ENCODE data around the gene FKBP7. TPM values are rescaled to one million over a fixed set of nuclear protein-coding genes. Genes with fewer than 3 reads are reported as not detected.
A peak's percentile ranks its signal among the peaks of the same experiment; 100 is the strongest.

The FKBP7 gene
- total RNA-seq, 1 donor from 2014 or later = 15.5 TPM

GRCh38 chr2:178469219-178469849 is 9.1 kb downstream of the FKBP7 start:
- no peaks in the 10 kb centered on the region for H3K9me3 Mint-ChIP-seq (ENCODE audit: unreplicated experiment)
- no peak overlapping the region for H3K4me3 Mint-ChIP-seq (ENCODE audit: unreplicated experiment)
- no peak for TF ChIP-seq CTCF (IDR thresholded peaks at IDR 0.05; ENCODE audit: unreplicated experiment)
- H3K4me1 Mint-ChIP-seq (ENCODE audit: unreplicated experiment) = no peaks in the 10 kb centered on the region
- DNase-seq (ENCODE audit: low spot score) = no peak
- no peaks in the 10 kb centered on the region for H3K27me3 Mint-ChIP-seq (ENCODE audit: unreplicated experiment)
- no peak overlapping the region for H3K27ac Mint-ChIP-seq (ENCODE audit: unreplicated experiment)
- no peaks in the 10 kb centered on the region for H3K36me3 Mint-ChIP-seq (ENCODE audit: low read depth, unreplicated experiment)

DNA sequence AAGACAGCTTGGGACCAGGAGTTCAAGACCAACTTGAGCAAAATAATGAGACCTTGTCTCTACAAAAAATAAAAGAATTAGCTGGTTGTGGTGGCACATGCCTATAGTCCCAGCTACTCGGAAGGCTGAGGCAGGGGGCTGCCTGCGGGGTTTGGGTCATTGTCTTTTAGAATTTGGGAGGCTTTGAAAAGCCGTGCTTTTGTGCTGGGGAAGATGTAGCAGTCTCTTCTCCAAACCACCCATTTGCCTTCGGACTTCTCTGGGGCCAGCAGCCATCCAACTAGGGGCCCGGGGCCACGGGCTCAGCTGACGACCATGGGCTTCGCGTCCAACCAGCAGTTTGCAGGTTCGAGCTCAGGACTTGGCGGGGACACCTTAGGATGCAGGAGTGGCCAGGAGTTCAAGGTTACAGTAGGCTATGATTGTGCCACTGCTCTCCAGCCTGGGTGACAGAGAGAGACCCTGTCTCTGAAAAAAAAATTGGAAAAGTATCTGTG is 21.0 kb downstream of the FKBP7 start:
- H3K36me3 Mint-ChIP-seq (ENCODE audit: low read depth, unreplicated experiment) = peaks cover 4% of the 10 kb centered on the region
- no peaks in the 10 kb centered on the region for H3K4me1 Mint-ChIP-seq (ENCODE audit: unreplicated experiment)
- TF ChIP-seq CTCF (IDR thresholded peaks at IDR 0.05; ENCODE audit: unreplicated experiment) = no peak
- H3K9me3 Mint-ChIP-seq (ENCODE audit: unreplicated experiment) = no peaks in the 10 kb centered on the region
- peaks cover 2% of the 10 kb centered on the region for H3K27me3 Mint-ChIP-seq (ENCODE audit: unreplicated experiment)
- H3K4me3 Mint-ChIP-seq (ENCODE audit: unreplicated experiment) = no peak overlapping the region
- no peak overlapping the region for H3K27ac Mint-ChIP-seq (ENCODE audit: unreplicated experiment)
- DNase-seq (ENCODE audit: low spot score) = no peak

- no peaks in the 10 kb centered on the region for H3K9me3 Mint-ChIP-seq (ENCODE audit: unreplicated experiment)
Measured at GRCh38 chr2:178455947-178456346, 22.5 kb downstream of the FKBP7 start.

GRCh38 chr2:178452870-178453269 is 25.5 kb downstream of the FKBP7 start:
- no peak for TF ChIP-seq CTCF (IDR thresholded peaks at IDR 0.05; ENCODE audit: unreplicated experiment)

More at GRCh38 chr2:178455947-178456346, 22.5 kb downstream of the FKBP7 start:
- no peak for TF ChIP-seq CTCF (IDR thresholded peaks at IDR 0.05; ENCODE audit: unreplicated experiment)
- Mint-ChIP-seq H3K4me3 (ENCODE audit: unreplicated experiment) (no peak overlapping the region), H3K27me3 (ENCODE audit: unreplicated experiment) (peaks cover 6% of the 10 kb centered on the region), H3K27ac (ENCODE audit: unreplicated experiment) (no peak overlapping the region), H3K36me3 (ENCODE audit: low read depth, unreplicated experiment) (peaks cover 4% of the 10 kb centered on the region), H3K4me1 (ENCODE audit: unreplicated experiment) (peaks cover 4% of the 10 kb centered on the region)
- DNase-seq (ENCODE audit: low spot score) = no peak

DNA sequence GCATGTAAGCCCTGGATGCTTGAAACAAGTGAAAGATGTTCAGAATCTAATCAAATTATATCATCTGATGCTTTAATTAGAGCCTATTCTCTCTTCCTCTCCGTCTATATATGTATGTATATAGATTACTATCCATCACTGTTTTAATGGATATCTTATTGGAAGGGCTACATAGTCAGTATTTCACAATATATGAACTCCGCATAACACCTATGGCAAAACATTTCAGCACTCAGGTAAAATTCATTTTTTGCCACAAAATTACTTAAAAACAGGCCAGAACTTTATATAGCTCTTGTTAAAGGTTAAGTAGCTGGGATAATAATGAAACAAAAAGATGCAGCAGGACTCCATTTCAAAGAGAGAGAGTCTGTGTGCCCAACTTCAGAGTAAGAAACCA is 26.1 kb downstream of the FKBP7 start:
- H3K27me3 Mint-ChIP-seq (ENCODE audit: unreplicated experiment) = peaks cover 6% of the 10 kb centered on the region
- peaks cover 8% of the 10 kb centered on the region for H3K36me3 Mint-ChIP-seq (ENCODE audit: low read depth, unreplicated experiment)
- no peaks in the 10 kb centered on the region for H3K9me3 Mint-ChIP-seq (ENCODE audit: unreplicated experiment)
- peak overlapping the region; percentile 100 for H3K27ac Mint-ChIP-seq (ENCODE audit: unreplicated experiment)
- no peak for TF ChIP-seq CTCF (IDR thresholded peaks at IDR 0.05; ENCODE audit: unreplicated experiment)
- H3K4me1 Mint-ChIP-seq (ENCODE audit: unreplicated experiment) = peaks cover 13% of the 10 kb centered on the region
- no peak for DNase-seq (ENCODE audit: low spot score)
- H3K4me3 Mint-ChIP-seq (ENCODE audit: unreplicated experiment) = no peak overlapping the region

More at GRCh38 chr2:178452870-178453269, 25.5 kb downstream of the FKBP7 start:
- H3K36me3 Mint-ChIP-seq (ENCODE audit: low read depth, unreplicated experiment) = peaks cover 8% of the 10 kb centered on the region
- peaks cover 6% of the 10 kb centered on the region for H3K27me3 Mint-ChIP-seq (ENCODE audit: unreplicated experiment)
- H3K4me3 Mint-ChIP-seq (ENCODE audit: unreplicated experiment) = no peak overlapping the region
- peaks cover 13% of the 10 kb centered on the region for H3K4me1 Mint-ChIP-seq (ENCODE audit: unreplicated experiment)
- H3K9me3 Mint-ChIP-seq (ENCODE audit: unreplicated experiment) = no peaks in the 10 kb centered on the region
- H3K27ac Mint-ChIP-seq (ENCODE audit: unreplicated experiment) = no peak overlapping the region
- DNase-seq (ENCODE audit: low spot score) = no peak
